ENCODE data around the gene MICB.

Gene MICB

DNA sequence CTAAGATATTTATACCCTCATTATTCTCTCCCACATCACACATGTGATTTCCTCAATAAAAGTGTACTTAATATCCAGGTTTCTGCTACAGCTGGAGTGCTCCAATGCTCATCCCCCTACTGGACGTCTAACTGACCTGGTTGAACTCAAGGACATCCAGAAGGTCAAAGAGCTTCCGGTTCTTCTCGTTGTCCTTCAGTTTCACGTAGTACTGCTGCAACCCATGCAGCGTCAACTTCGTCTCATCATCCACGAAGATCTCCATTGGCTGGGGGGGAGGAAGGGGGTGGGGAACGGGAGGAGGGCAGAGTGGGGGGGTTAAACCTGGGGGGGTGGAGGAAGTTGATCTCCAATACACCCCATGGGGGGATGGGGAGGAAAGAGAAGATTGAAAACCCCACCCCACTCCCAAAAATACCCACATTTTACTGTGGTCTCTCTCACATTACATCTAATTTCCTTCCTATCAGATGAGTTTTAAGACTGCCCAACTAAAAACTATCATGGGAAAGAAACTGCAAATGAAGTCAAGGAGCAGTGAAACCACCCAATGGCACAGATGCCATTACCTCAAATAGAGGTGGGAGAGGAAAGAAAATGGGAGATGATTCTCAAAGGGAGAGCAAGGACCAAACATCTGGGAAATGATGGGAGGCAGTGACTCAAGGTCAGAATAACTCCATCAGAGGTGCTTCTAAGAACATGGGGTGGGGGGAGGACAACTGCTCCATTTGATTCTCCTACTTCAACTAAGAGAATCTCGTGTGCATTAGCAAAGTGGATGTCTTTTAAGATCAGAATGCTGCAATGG is 34.9 kb downstream of the MICB start:
- Histone ChIP-seq H3K27me3 (replicated peaks; ENCODE audit: insufficient read depth, low read length) (no peaks in the 10 kb centered on the region), H3K4me2 (ENCODE audit: low read depth, low read length) (no peak overlapping the region), H3K4me3 (ENCODE audit: low read length) (no peak overlapping the region), H3K4me1 (ENCODE audit: low read length) (no peaks in the 10 kb centered on the region), H3K79me2 (ENCODE audit: low read length) (peaks cover 41% of the 10 kb centered on the region), H4K20me1 (ENCODE audit: insufficient read depth, low read length) (peaks cover 20% of the 10 kb centered on the region), H3F3A (ENCODE audit: insufficient read depth, low read length) (peaks cover 23% of the 10 kb centered on the region), H3K9me3 (replicated peaks; ENCODE audit: insufficient read depth, low read length) (no peaks in the 10 kb centered on the region), H3K27ac (ENCODE audit: low read length) (no peak overlapping the region), H3K9me2 (replicated peaks; ENCODE audit: insufficient read depth, low read length) (no peaks in the 10 kb centered on the region), H2AFZ (ENCODE audit: low read length) (no peak overlapping the region), H3K9ac (ENCODE audit: low read length) (no peak overlapping the region), H3K36me3 (replicated peaks; ENCODE audit: insufficient read depth, low read length) (peaks cover 7% of the 10 kb centered on the region)
- no peak for DNase-seq
- no peak for TF ChIP-seq EZH2phosphoT487 (IDR thresholded peaks at IDR 0.05; ENCODE audit: low read length)
- TF ChIP-seq, protein P1, sequence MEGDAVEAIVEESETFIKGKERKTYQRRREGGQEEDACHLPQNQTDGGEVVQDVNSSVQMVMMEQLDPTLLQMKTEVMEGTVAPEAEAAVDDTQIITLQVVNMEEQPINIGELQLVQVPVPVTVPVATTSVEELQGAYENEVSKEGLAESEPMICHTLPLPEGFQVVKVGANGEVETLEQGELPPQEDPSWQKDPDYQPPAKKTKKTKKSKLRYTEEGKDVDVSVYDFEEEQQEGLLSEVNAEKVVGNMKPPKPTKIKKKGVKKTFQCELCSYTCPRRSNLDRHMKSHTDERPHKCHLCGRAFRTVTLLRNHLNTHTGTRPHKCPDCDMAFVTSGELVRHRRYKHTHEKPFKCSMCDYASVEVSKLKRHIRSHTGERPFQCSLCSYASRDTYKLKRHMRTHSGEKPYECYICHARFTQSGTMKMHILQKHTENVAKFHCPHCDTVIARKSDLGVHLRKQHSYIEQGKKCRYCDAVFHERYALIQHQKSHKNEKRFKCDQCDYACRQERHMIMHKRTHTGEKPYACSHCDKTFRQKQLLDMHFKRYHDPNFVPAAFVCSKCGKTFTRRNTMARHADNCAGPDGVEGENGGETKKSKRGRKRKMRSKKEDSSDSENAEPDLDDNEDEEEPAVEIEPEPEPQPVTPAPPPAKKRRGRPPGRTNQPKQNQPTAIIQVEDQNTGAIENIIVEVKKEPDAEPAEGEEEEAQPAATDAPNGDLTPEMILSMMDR (IDR thresholded peaks at IDR 0.05; ENCODE audit: low read length): no peak
- no peak for TF ChIP-seq EZH2 (optimal IDR thresholded peaks at IDR 0.05; ENCODE audit: low read depth, low read length)

DNA sequence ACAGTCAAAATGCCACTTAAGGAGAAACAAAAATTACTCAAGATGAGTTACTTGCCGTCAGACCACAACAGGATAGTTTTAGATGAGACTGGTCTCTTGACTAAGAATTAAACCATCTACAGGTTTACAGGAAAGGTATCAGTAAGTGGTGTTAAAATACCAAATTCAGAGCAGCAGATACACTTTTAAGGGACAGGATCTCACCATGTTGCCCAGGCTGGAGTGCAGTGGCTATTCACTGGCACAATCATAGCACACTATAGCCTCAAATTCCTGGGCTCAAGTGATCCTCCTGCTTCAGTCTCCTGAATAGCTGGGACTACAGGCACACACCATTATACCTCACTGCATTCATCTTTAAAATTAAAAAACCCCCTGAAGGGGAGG is 35.5 kb downstream of the MICB start:
- DNase-seq: no peak
- H3K9ac ChIP-seq (ENCODE audit: low read length): no peak overlapping the region
- peaks cover 2% of the 10 kb centered on the region; the same call in 1 of the 2 replicates for H3K4me1 ChIP-seq (ENCODE audit: low read length)
- H3K9me2 ChIP-seq (replicated peaks; ENCODE audit: insufficient read depth, low read length): no peaks in the 10 kb centered on the region
- H3K79me2 ChIP-seq (ENCODE audit: low read length): peaks cover 47% of the 10 kb centered on the region
- peaks cover 23% of the 10 kb centered on the region for H3F3A ChIP-seq (ENCODE audit: insufficient read depth, low read length)
- no peak overlapping the region for H3K27ac ChIP-seq (ENCODE audit: low read length)
- H3K36me3 ChIP-seq (replicated peaks; ENCODE audit: insufficient read depth, low read length): peaks cover 10% of the 10 kb centered on the region
- H3K9me3 ChIP-seq (replicated peaks; ENCODE audit: insufficient read depth, low read length): no peaks in the 10 kb centered on the region
- no peak overlapping the region for H3K4me2 ChIP-seq (ENCODE audit: low read depth, low read length)
- peaks cover 24% of the 10 kb centered on the region for H4K20me1 ChIP-seq (ENCODE audit: insufficient read depth, low read length)
- H2AFZ ChIP-seq (ENCODE audit: low read length): no peak overlapping the region
- H3K4me3 ChIP-seq (ENCODE audit: low read length): no peak overlapping the region
- TF ChIP-seq, protein P1 (IDR thresholded peaks at IDR 0.05; ENCODE audit: low read length): no peak
- TF ChIP-seq EZH2phosphoT487 (IDR thresholded peaks at IDR 0.05; ENCODE audit: low read length): no peak
- TF ChIP-seq EZH2 (optimal IDR thresholded peaks at IDR 0.05; ENCODE audit: low read depth, low read length): no peak
- no peaks in the 10 kb centered on the region for H3K27me3 ChIP-seq (replicated peaks; ENCODE audit: insufficient read depth, low read length)

DNA sequence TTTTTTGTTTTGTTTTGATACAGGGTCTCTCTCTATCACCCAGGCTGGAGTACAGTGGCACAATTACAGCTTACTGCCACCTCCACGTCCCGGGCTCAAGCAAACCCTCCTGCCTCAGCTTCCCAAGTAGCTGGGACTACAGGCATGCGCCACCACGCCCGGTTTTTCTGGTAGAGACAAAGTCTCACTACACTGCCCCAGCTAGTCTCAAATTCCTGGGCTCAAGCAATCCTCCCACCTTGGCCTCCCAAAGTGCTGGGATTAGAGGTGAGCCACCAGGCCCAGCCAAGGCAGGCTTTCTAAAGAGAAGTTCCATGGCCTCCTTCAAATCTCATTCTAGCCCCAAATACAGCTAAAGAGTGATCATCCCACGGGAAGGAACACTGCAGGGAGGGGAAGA is 36.1 kb downstream of the MICB start:
- Histone ChIP-seq H3K9me3 (replicated peaks; ENCODE audit: insufficient read depth, low read length) (no peaks in the 10 kb centered on the region), H3K27me3 (replicated peaks; ENCODE audit: insufficient read depth, low read length) (no peaks in the 10 kb centered on the region), H3F3A (ENCODE audit: insufficient read depth, low read length) (peaks cover 23% of the 10 kb centered on the region), H3K4me1 (ENCODE audit: low read length) (peaks cover 8% of the 10 kb centered on the region; the same call in 1 of the 2 replicates), H4K20me1 (ENCODE audit: insufficient read depth, low read length) (peaks cover 29% of the 10 kb centered on the region), H3K27ac (ENCODE audit: low read length) (no peak overlapping the region), H2AFZ (ENCODE audit: low read length) (no peak overlapping the region), H3K9me2 (replicated peaks; ENCODE audit: insufficient read depth, low read length) (no peaks in the 10 kb centered on the region), H3K79me2 (ENCODE audit: low read length) (peaks cover 53% of the 10 kb centered on the region), H3K9ac (ENCODE audit: low read length) (no peak overlapping the region), H3K4me3 (ENCODE audit: low read length) (no peak overlapping the region), H3K4me2 (ENCODE audit: low read depth, low read length) (no peak overlapping the region), H3K36me3 (replicated peaks; ENCODE audit: insufficient read depth, low read length) (peaks cover 11% of the 10 kb centered on the region)
- no peak for DNase-seq
- TF ChIP-seq, protein P1 (IDR thresholded peaks at IDR 0.05; ENCODE audit: low read length): no peak
- no peak for TF ChIP-seq EZH2phosphoT487 (IDR thresholded peaks at IDR 0.05; ENCODE audit: low read length)
- TF ChIP-seq EZH2 (optimal IDR thresholded peaks at IDR 0.05; ENCODE audit: low read depth, low read length): no peak

Measured in MM.1S (cell line).